Liver (tissue), 9 donors: ENCODE data around the gene FGR. TPM values are rescaled to one million over a fixed set of nuclear protein-coding genes. Genes with fewer than 3 reads are reported as not detected.
"Not testable (repeated sequence)": the region's sequence is repeated elsewhere in the genome, so short reads cannot be mapped to it uniquely, and the experiment has no call there.

Experiments used
- DNase-seq: peaks from one replicate; pipeline ENCODE4 v3.0.0-alpha.2; 2017; ENCODE audit warnings: low spot score
- H3K27ac ChIP-seq, 2 donors: one replicate each; pipeline ENCODE4 v1.7.0; 2013; ENCODE audit warnings: inconsistent platforms in 2 of 2, low read length in 2 of 2, control low read depth in 1 of 2, low read depth in 1 of 2, mild to moderate bottlenecking in 1 of 2
- H3K27me3 ChIP-seq, 4 donors: one replicate each; pipeline versions ENCODE4 v1.6.1 to v1.7.0; 2013; ENCODE audit warnings: low read length in 3 of 4, inconsistent platforms in 1 of 4, mild to moderate bottlenecking in 1 of 4, moderate library complexity in 1 of 4; ENCODE audit not compliant: control insufficient read depth in 4 of 4, insufficient read depth in 4 of 4
- H3K36me3 ChIP-seq, 4 donors: one replicate each; pipeline versions ENCODE4 v1.6.1 to v1.7.0; 2013; ENCODE audit warnings: low read length in 3 of 4, mild to moderate bottlenecking in 3 of 4, low read depth in 1 of 4, moderate library complexity in 1 of 4; ENCODE audit not compliant: control insufficient read depth in 4 of 4, insufficient read depth in 3 of 4
- H3K4me1 ChIP-seq, 4 donors: one replicate each; pipeline versions ENCODE4 v1.6.1 to v1.7.0; 2013; ENCODE audit warnings: low read length in 3 of 4, mild to moderate bottlenecking in 3 of 4, moderate library complexity in 1 of 4; ENCODE audit not compliant: control insufficient read depth in 4 of 4, insufficient read depth in 4 of 4
- H3K4me3 ChIP-seq, 3 donors: one replicate each; pipeline versions ENCODE4 v1.6.1 to v1.7.0; 2013; ENCODE audit warnings: low read length in 3 of 3, control low read depth in 1 of 3, low read depth in 1 of 3, mild to moderate bottlenecking in 1 of 3
- H3K9ac ChIP-seq, 2 donors: one replicate each; pipeline ENCODE4 v1.7.0; 2013; ENCODE audit warnings: low read length in 2 of 2, mild to moderate bottlenecking in 2 of 2, moderate library complexity in 2 of 2, control low read depth in 1 of 2, low read depth in 1 of 2
- H3K9me3 ChIP-seq, 4 donors: one replicate each; pipeline versions ENCODE4 v1.6.1 to v1.7.0; 2013; ENCODE audit warnings: low read length in 3 of 4; ENCODE audit not compliant: control insufficient read depth in 4 of 4
- ATF3 ChIP-seq: IDR thresholded peaks from 2 replicates; pipeline ENCODE4 v1.6.1; 2016; ENCODE audit warnings: antibody characterized with exemption
- CTCF ChIP-seq: fragments of 150-350 bp; IDR thresholded peaks from 2 replicates; pipeline ENCODE4 v1.5.1; 2017; ENCODE audit warnings: improper control_type of control experiment, low read depth, low read length; ENCODE audit not compliant: missing input control
- EGR1 ChIP-seq, 2 donors: IDR thresholded peaks; 2 replicates each; pipeline ENCODE4 v1.6.1; 2016 to 2018; ENCODE audit warnings: antibody characterized with exemption in 2 of 2, low read depth in 2 of 2
- FOXA1 ChIP-seq: IDR thresholded peaks from 2 replicates; pipeline ENCODE4 v1.6.1; 2016; ENCODE audit warnings: antibody characterized with exemption
- FOXA2 ChIP-seq: IDR thresholded peaks from 2 replicates; pipeline ENCODE4 v1.6.1; 2016; ENCODE audit warnings: antibody characterized with exemption
- GABPA ChIP-seq, 2 donors: IDR thresholded peaks in 1 of 2; conservative IDR thresholded peaks in 1 of 2; 2 replicates each; pipeline ENCODE4 v1.6.1; 2016; ENCODE audit warnings: antibody characterized with exemption in 2 of 2, mild to moderate bottlenecking in 1 of 2, moderate library complexity in 1 of 2
- HNF4A ChIP-seq, 2 donors: conservative IDR thresholded peaks; 2 replicates each; pipeline ENCODE4 v1.6.1; 2016; ENCODE audit warnings: antibody characterized with exemption in 2 of 2, mild to moderate bottlenecking in 2 of 2
- HNF4G ChIP-seq: IDR thresholded peaks from 2 replicates; pipeline ENCODE4 v1.6.1; 2016; ENCODE audit warnings: antibody characterized with exemption
- JUND ChIP-seq, 2 donors: IDR thresholded peaks; 2 replicates each; pipeline ENCODE4 v1.6.1; 2016; ENCODE audit warnings: antibody characterized with exemption in 2 of 2
- MAX ChIP-seq: IDR thresholded peaks from 2 replicates; pipeline ENCODE4 v1.6.1; 2016; ENCODE audit warnings: antibody characterized with exemption
- NR2F2 ChIP-seq: IDR thresholded peaks from 2 replicates; pipeline ENCODE4 v1.6.1; 2016; ENCODE audit warnings: antibody characterized with exemption
- RAD21 ChIP-seq, 2 donors: IDR thresholded peaks; 2 replicates each; pipeline ENCODE4 v1.6.1; 2016; ENCODE audit warnings: antibody characterized with exemption in 2 of 2, mild to moderate bottlenecking in 2 of 2
- REST ChIP-seq: IDR thresholded peaks from 2 replicates; pipeline ENCODE4 v1.6.1; 2016; ENCODE audit warnings: antibody characterized with exemption, mild to moderate bottlenecking
- RXRA ChIP-seq, 2 donors: IDR thresholded peaks; 2 replicates each; pipeline ENCODE4 v1.6.1; 2017 to 2018; ENCODE audit warnings: antibody characterized with exemption in 2 of 2, mild to moderate bottlenecking in 1 of 2
- SP1 ChIP-seq: IDR thresholded peaks from 2 replicates; pipeline ENCODE4 v1.6.1; 2018; ENCODE audit warnings: antibody characterized with exemption, mild to moderate bottlenecking
- TAF1 ChIP-seq: conservative IDR thresholded peaks from 2 replicates; pipeline ENCODE4 v1.6.1; 2016; ENCODE audit warnings: antibody characterized with exemption, mild to moderate bottlenecking
- YY1 ChIP-seq: IDR thresholded peaks from 2 replicates; pipeline ENCODE4 v1.6.1; 2016; ENCODE audit warnings: antibody characterized with exemption, mild to moderate bottlenecking
- ZBTB33 ChIP-seq: IDR thresholded peaks from 2 replicates; pipeline ENCODE4 v1.6.1; 2016; ENCODE audit warnings: antibody characterized with exemption
- WGBS: extraction: QIAGEN DNeasy Blood & Tissue Kit; methylation state at CpG from one replicate; pipeline ENCODE4 v1.1.7; 2013; 5-methylcytosine and 5-hydroxymethylcytosine counted together
- polyA plus RNA-seq, 2 donors: library from polyadenylated mRNA; stranded (reverse) in 1 of 2; unstranded in 1 of 2; fragments of 200-250 nt in 1 of 2; fragments of >200 nt in 1 of 2; fragmentation: Nextera tagmentation in 1 of 2; extraction: Ambion mirVana in 1 of 2; gene quantifications; one replicate each; pipeline versions ENCODE4 v1.2.1 to v1.2.3, GENCODE V29; 2013 to 2015
- total RNA-seq, 2 donors: library from RNA; depleted of rRNA; stranded (reverse); fragments of >200 nt; gene quantifications; one replicate each; pipeline ENCODE4 v1.2.3, GENCODE V29; 2014
- donor health status: healthy.
- donor health status: healthy.
- donor health status: healthy.
- donor health status: healthy.
- donor health status: healthy.

Gene FGR
- total and polyA plus RNA-seq, 4 donors, result 2.8 to 20.2 (median 6.2) TPM

GRCh38 chr1:27680225-27680791, 45.3 kb upstream of the FGR start:
- DNase-seq, H3K9ac ChIP-seq, H3K4me3 ChIP-seq, H3K27me3 ChIP-seq, H3K4me1 ChIP-seq, H3K9me3 ChIP-seq, H3K36me3 ChIP-seq, H3K27ac ChIP-seq: not testable (repeated sequence)
- WGBS, result 96% methylated on average over 2 of the region's 2 CpGs

- H3K36me3 ChIP-seq, result no peaks in the 10 kb centered on the region
- H3K4me3 ChIP-seq, result no peak overlapping the region
- TF ChIP-seq GABPA (IDR thresholded peaks at IDR 0.05 in 1 of 2, conservative IDR thresholded peaks at IDR 0.05 in 1 of 2) (no peak), ZBTB33 (no peak), EGR1 (IDR thresholded peaks at IDR 0.05; ENCODE audit: low read depth in 2 of 2) (no peak), NR2F2 (no peak), TAF1 (no peak), RAD21 (IDR thresholded peaks at IDR 0.05) (no peak), REST (no peak), HNF4G (no peak), HNF4A (conservative IDR thresholded peaks at IDR 0.05) (no peak), CTCF (no peak), SP1 (no peak), RXRA (IDR thresholded peaks at IDR 0.05) (no peak), FOXA2 (no peak), FOXA1 (no peak), JUND (IDR thresholded peaks at IDR 0.05) (no peak), ATF3 (no peak), YY1 (no peak), MAX (no peak)
- no peaks in the 10 kb centered on the region for H3K27me3 ChIP-seq
- peaks cover 0 to 7% (median 2%) of the 10 kb centered on the region in 4 donors for H3K9me3 ChIP-seq
- DNase-seq, result no peak
- no peak overlapping the region for H3K27ac ChIP-seq
- no peaks in the 10 kb centered on the region for H3K4me1 ChIP-seq
- no peak overlapping the region for H3K9ac ChIP-seq
These were observed 43.8 kb upstream of the FGR start for GRCh38 chr1:27678747-27679146.
